ENCODE measurements around the gene TOM1.

The TOM1 gene

DNA sequence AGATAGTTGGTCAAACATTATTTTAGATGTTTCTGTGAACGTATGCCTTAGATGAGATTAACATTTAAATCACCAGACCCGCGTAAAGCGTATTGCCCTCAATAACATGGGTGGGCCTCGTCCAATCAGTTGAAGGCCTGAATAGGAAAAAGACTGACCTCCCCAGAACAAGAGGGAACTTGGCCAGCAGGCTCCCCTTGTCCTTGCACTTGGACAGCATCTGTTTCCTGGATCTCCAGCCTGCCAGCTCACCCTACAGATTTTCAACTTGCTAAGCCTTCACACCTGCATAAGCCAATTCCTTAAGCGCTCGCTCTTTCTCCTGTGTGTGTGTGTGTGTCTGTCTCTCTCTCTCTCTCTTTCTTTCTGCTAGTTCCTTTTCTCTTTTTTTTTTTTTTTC lies 8.2 kb downstream of the TOM1 start:
- no peak for DNase-seq

GRCh38 chr22:35308480-35309021 lies 8.9 kb downstream of the TOM1 start:
- DNase-seq = no peak

- no peak for DNase-seq
Measured at GRCh38 chr22:35310556-35311550, 11.2 kb downstream of the TOM1 start.

DNA sequence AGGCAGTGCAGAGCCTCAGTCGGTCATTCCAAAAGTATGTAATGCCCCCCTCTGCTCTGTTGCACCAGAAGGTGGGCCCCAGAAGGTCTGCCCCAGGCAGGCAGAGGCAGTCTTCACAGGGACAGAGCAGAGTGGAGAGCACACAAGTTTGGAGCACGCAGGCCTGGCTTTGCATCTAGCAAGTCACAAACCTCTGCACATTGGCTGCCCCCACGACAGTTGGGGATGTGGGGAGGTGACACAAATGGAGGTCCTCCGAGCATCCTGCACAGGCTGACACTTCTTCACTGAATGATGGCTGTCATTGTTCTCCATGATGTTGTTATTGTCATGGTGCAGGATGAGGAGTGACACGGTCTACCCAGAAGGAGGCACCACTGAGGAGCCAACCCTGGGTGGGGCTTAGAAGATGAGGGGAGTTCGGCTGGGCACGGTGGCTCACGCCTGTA lies 11.9 kb downstream of the TOM1 start:
- DNase-seq = no peak

- no peak for DNase-seq
Measured at GRCh38 chr22:35312198-35313059, 12.7 kb downstream of the TOM1 start.

GRCh38 chr22:35313311-35314121 lies 13.8 kb downstream of the TOM1 start:
- DNase-seq = no peak

DNA sequence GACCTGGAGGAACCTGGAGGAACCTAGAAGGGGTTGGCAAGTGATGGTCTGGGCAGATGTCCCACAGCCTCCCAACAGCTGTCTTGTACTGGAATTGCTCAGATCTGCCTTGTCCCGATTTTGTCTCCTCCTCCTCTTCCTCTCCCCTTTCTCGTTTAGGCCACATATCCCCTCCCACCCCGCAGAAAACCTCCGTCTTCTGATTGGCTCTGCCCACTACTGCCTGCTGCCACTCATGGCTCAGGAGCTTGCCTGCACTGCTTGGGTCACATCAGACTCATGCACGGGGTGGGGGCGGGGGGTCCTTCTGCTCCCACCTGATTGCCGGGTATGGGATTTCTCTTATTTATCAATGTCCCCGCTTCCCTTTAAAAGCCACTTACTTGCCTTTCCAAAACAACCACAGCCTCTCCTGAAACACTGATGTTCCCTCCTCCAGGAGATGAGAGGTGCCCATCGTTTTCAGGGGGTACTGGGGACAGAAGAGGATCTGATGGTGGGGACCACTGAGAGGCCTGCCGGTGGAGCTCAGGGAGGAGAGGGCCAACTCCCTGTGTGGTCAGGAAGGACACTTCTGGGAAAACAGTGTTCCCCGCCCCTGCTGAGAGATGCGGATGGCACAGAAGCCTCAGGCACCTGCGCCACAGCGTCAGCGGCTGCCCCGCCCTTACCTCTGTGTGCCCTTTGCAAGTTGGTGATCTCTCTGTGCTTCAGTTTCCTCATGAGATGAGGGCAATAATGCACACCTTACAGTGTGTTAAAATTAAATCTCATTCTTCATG lies 14.7 kb downstream of the TOM1 start:
- DNase-seq = no peak

GRCh38 chr22:35315141-35315854 lies 15.6 kb downstream of the TOM1 start:
- no peak for DNase-seq

GRCh38 chr22:35315855-35316745 lies 16.4 kb downstream of the TOM1 start:
- no peak for DNase-seq

DNA sequence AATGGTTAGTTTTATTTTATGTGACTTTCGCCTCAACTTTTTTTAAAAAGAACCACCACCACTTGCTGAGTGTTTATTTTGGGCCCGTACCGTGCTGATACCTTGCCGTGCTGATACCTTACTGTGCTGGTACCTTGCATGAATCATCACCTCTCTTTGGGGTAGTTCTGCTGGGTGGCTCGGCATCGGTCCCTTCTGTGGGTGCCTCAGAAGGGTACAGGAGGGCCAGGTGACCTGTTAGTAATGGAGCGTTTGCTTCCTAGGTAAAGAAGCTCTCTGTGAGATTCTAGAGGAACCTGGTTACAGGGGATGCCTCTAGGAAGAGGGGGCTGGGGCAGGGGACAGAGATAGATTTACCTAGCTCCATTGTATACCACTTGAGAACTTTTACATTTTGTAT lies 17.1 kb downstream of the TOM1 start:
- DNase-seq = no peak

- no peak for DNase-seq
Measured at GRCh38 chr22:35317680-35318290, 18.1 kb downstream of the TOM1 start.

DNA sequence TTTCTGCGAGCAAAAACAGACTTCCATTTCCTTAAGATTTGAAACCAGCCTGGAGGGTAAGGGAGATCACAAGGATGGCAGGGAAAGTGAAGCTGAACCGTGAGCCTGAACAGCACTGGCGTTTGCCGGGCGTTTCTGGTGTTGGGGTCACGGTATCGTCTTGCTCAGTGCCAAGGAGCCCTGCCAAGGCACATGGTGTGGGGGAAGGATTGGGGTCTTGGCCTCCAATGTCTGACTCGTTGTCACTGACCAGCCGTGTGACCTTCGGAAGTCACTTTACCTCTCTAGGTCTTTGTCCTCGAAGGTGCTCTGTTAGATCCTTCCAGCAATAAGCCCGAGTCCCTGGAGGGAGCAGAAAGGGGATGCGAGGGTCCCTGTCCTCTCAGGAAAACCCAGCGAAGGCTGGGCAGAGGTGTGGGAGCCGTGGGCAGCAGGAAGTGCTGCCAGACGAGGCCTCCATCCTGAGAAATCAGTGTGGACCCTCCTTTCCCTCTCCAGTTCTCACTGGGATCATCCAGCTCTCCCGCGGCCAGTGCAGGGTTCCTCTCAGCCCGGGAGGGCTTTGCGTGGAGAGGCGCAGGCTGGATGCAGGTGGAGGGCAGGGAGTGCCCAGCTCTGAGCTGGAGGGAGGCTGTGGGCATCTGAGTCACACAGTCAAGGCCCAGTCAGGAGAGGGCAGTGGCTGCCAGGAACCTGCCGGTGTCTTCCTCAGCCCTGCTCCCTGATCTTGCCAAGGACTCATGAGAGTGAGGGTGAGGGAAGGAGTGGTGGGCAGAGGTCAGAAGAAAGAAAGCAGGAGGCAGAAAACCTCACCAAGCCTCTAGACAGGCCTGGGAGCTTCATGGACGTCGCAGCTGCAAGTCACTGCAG lies 18.9 kb downstream of the TOM1 start:
- DNase-seq = no peak

GRCh38 chr22:35319244-35319985 lies 19.7 kb downstream of the TOM1 start:
- no peak for DNase-seq

DNA sequence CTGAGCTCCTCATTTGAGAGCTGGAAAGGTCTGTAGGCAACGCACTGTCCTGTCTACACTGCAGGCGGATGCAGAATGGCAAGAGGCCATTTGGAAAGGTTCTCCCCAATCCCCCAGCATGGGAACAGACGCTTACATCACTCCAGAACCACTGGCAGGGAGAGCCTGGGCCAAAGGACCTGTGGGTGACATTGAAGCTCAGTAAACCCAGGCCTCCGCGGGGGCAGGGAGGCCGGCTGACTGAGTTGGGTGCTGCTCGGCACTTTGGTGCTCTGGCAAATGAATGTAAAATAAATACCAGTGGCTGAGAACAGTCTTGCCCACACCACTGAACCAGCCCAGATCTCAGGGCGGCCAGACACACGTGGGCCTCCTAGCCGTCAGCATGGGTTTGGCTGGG lies 22.4 kb downstream of the TOM1 start:
- no peak for DNase-seq

- no peak for DNase-seq
Measured at GRCh38 chr22:35322893-35323292, 23.2 kb downstream of the TOM1 start.

- DNase-seq = no peak
Measured at GRCh38 chr22:35323305-35323704, 23.6 kb downstream of the TOM1 start.

DNA sequence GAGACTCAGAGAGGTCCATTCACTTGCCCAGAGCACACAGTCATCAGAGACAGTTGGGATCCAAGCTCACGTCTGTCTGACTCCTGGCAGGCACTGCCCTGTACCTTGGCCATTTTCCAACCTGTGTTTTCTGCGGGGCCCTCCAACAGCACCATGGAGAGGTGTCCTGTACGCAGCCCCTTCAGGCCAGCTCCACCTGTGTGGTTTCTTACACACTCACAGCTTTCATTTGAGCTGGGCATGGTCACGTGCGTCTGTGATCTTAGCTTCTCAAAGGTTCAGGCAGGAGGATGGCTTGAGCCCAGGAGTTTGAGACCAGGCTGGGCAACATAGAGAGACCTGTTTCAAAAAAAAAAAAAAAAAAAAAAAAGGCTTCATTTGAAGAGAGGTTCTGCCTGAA lies 24.4 kb downstream of the TOM1 start:
- DNase-seq = no peak

GRCh38 chr22:35324762-35325161 lies 25.1 kb downstream of the TOM1 start:
- no peak for DNase-seq

Data from NCI-H748 treated with DMSO at 0.1 percent for 48 hours (cell line).